Naive thymus-derived CD4-positive, alpha-beta T cell (primary cell): Measurements from ENCODE around the gene ATP9A. TPM values are rescaled to one million over a fixed set of nuclear protein-coding genes. Genes with fewer than 3 reads are reported as not detected.

Experiments used
- ATAC-seq: fragments of 150-1000 bp; cut with Tn5 transposase; 2 replicates; pipeline ENCODE4 v1.10.0; 2021; ENCODE audit warnings: mild to moderate bottlenecking, moderate library complexity
- CTCF ChIA-PET: fragments of 350-600 bp; sonication (Branson Sonifier 250); formaldehyde crosslinking; loops from one replicate; lab custom pipeline; 2021; ENCODE audit warnings: antibody characterized with exemption; lab: Charles Lee
- POLR2A ChIA-PET: fragments of 350-600 bp; sonication (Branson Sonifier 250); formaldehyde crosslinking; loops from one replicate; lab custom pipeline; 2021; ENCODE audit warnings: antibody characterized with exemption, inconsistent platforms; lab: Charles Lee
- DNase-seq, 9 donors: peaks; one replicate each; pipeline versions ENCODE4 v3.0.0 to v3.0.0-alpha.2; 2020 to 2022; ENCODE audit warnings: mixed read lengths in 1 of 9
- H3K27ac ChIP-seq: one replicate; pipeline ENCODE4 v1.7.0; 2013; ENCODE audit warnings: mild to moderate bottlenecking, low read depth, low read length, moderate library complexity
- H3K27me3 ChIP-seq, 2 donors: one replicate each; pipeline ENCODE4 v1.7.0; 2013; ENCODE audit warnings: low read length in 2 of 2, mild to moderate bottlenecking in 2 of 2, moderate library complexity in 2 of 2; ENCODE audit not compliant: control insufficient read depth in 2 of 2, insufficient read depth in 2 of 2
- H3K36me3 ChIP-seq, 3 experiments: 1 replicate in 2 of 3; 2 replicates in 1 of 3; pipeline ENCODE4 v1.7.0; 2013; ENCODE audit warnings: low read length in 3 of 3, mild to moderate bottlenecking in 3 of 3, moderate library complexity in 1 of 3; ENCODE audit not compliant: insufficient read depth in 3 of 3, control insufficient read depth in 2 of 3
- H3K4me1 ChIP-seq, 2 donors: one replicate each; pipeline ENCODE4 v1.7.0; 2013; ENCODE audit warnings: low read length in 2 of 2, mild to moderate bottlenecking in 2 of 2, moderate library complexity in 1 of 2; ENCODE audit not compliant: control insufficient read depth in 2 of 2, insufficient read depth in 2 of 2
- H3K4me3 ChIP-seq: 2 replicates; pipeline ENCODE4 v1.7.0; 2013; ENCODE audit warnings: mild to moderate bottlenecking, low read length
- H3K9me3 ChIP-seq, 3 experiments: 1 replicate in 2 of 3; 2 replicates in 1 of 3; pipeline ENCODE4 v1.7.0; 2013; ENCODE audit warnings: low read length in 3 of 3; ENCODE audit not compliant: control insufficient read depth in 2 of 3
- H3K27ac Mint-ChIP-seq, 9 donors: one replicate each; pipeline ENCODE4 v1.8.0; 2020 to 2022; ENCODE audit warnings: mixed read lengths in 9 of 9, mild to moderate bottlenecking in 8 of 9, moderate library complexity in 5 of 9, inconsistent platforms in 2 of 9
- H3K27me3 Mint-ChIP-seq, 5 donors: one replicate each; pipeline ENCODE4 v1.8.0; 2021 to 2022; ENCODE audit warnings: mixed read lengths in 5 of 5, mild to moderate bottlenecking in 1 of 5
- H3K36me3 Mint-ChIP-seq, 5 donors: one replicate each; pipeline ENCODE4 v1.8.0; 2020 to 2022; ENCODE audit warnings: mixed read lengths in 5 of 5, mild to moderate bottlenecking in 3 of 5, inconsistent platforms in 1 of 5
- H3K4me1 Mint-ChIP-seq, 7 donors: one replicate each; pipeline ENCODE4 v1.8.0; 2020 to 2022; ENCODE audit warnings: mixed read lengths in 7 of 7, mild to moderate bottlenecking in 3 of 7, inconsistent platforms in 1 of 7
- H3K4me3 Mint-ChIP-seq, 10 donors: one replicate each; pipeline ENCODE4 v1.8.0; 2020 to 2022; ENCODE audit warnings: mild to moderate bottlenecking in 10 of 10, mixed read lengths in 10 of 10, moderate library complexity in 6 of 10, inconsistent platforms in 2 of 10
- H3K9me3 Mint-ChIP-seq, 11 donors: one replicate each; pipeline ENCODE4 v1.8.0; 2020 to 2022; ENCODE audit warnings: mixed read lengths in 11 of 11, mild to moderate bottlenecking in 4 of 11, inconsistent platforms in 1 of 11, moderate library complexity in 1 of 11
- intact Hi-C, 2 donors: fragments of 100-400 bp; cut with micrococcal nuclease; formaldehyde crosslinking; loops; one replicate each; pipeline ENCODE4 v1.15.1; 2023
- polyA plus RNA-seq, 2 donors: library from polyadenylated mRNA; unstranded; fragments of 300-500 nt; fragmentation: Illumina TruSeq; gene quantifications; one replicate each; pipeline ENCODE4 v1.2.3, GENCODE V29; 2021
- total RNA-seq, 6 experiments: library from RNA in 5 of 6; stranded (reverse) in 5 of 6; gene quantifications; 1 replicate in 5 of 6; 2 replicates in 1 of 6; pipeline ENCODE4 v1.2.3 and lab custom pipeline; 2021 to 2026

ATP9A gene
- total and polyA plus RNA-seq, 7 experiments from 2014 or later = 0.05 to 2.0 (median 0.83) TPM; not detected in 3

DNA sequence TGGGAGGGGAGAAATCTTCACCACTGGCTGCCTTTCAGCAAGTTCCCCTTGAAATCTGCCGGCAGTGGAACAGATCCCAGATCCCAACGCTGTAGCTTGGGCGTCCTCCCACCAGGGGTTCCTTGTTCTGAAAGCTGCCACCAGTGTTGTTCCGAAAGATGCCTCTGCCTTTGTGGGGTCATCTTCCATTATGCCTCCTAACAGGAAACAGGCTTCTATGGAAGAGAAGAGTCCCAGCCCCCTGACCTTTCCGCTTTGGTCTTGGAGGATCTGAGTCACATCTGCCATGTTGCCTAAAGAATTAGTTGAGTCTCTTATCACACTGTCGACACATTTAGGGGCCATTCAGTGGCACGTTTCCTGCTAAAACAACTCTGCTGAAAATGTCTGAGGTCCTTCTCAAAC is 168.2 kb downstream of the ATP9A start:
- no peaks in the 10 kb centered on the region for H3K36me3 Mint-ChIP-seq
- H3K9me3 Mint-ChIP-seq = no peaks in the 10 kb centered on the region
- Histone ChIP-seq H3K4me1 (no peaks in the 10 kb centered on the region), H3K27me3 (no peaks in the 10 kb centered on the region), H3K27ac (no peak overlapping the region), H3K4me3 (no peak overlapping the region), H3K9me3 (no peaks in the 10 kb centered on the region), H3K36me3 (no peaks in the 10 kb centered on the region)
- peaks cover 1 to 17% (median 3%) of the 10 kb centered on the region in 7 donors for H3K4me1 Mint-ChIP-seq
- ChIA-PET CTCF (no interaction called here), POLR2A (no interaction called here)
- ATAC-seq (no peak), DNase-seq (no peak)
- H3K4me3 Mint-ChIP-seq = no peak overlapping the region
- intact Hi-C loops = no loop called here
- H3K27me3 Mint-ChIP-seq = peaks cover 0 to 6% (median 0%) of the 10 kb centered on the region in 5 donors
- no peak overlapping the region for H3K27ac Mint-ChIP-seq

DNA sequence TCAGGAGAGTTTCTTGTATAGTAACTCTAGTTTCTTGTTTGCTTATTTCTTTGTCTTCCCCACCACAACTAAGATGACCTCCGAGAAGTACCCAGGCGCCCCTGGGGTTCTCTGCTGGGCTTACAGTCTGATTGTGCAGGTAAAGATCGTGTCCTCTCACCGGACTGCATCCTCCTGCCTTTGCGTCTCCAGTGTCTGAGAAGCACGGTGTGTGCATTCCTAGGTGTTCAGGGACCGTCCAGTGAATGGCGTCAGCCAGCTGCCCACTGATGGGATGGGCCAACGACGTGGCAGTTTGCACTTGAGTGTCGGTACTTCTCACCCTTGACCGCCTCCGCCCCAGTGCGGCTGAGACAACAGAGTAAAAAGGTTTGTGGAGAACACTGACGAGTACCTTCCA is 169.6 kb downstream of the ATP9A start:
- CTCF ChIA-PET = no interaction called here
- H3K9me3 Mint-ChIP-seq = no peaks in the 10 kb centered on the region

DNA sequence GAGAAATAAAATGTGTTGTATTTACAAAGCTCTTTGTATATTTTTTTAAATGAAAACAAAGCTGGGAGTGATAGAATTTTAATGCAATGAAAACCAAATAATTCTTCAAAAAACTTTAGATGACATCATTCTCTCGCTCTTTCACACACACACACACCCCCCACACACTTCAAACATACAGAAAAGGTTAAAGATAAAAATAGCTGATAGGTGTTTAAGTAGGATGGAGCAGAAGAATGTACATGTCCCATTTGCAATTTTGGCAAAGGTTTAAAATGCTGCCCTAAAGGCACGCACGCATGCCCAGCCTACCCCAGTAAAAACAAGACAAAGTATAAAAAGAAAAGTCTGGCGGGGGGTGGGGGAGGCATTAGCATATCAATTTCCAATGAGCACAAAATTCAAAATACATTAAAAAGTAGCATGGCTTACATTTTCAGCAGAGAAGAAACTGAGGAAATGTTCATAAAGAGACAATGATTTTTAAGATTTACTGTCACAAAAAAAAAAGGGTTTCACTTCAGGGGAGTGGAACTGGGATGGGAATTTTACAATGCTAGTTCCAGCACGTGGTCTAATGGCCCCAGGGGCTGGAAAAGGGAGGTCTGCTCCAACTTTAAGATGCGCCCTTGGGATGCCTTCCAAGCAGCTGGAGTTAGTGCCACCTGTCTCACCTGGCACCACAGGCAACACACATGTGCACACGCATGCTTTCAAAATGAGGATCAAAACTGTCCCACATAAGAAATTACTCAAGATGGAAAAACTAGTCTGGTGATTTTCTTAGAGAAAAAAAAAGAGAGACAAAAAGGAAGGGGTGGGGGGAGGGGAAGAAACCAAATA is 170.6 kb downstream of the ATP9A start:
- DNase-seq (no peak), ATAC-seq (no peak)
- POLR2A ChIA-PET = no interaction called here
- H3K9me3 Mint-ChIP-seq = no peaks in the 10 kb centered on the region
- Histone ChIP-seq H3K36me3 (no peaks in the 10 kb centered on the region), H3K9me3 (no peaks in the 10 kb centered on the region), H3K4me3 (no peak overlapping the region), H3K27ac (no peak overlapping the region), H3K27me3 (no peaks in the 10 kb centered on the region), H3K4me1 (no peaks in the 10 kb centered on the region)
- H3K4me1 Mint-ChIP-seq = peaks cover 8 to 32% (median 13%) of the 10 kb centered on the region in 7 donors
- peaks cover 0 to 8% (median 0%) of the 10 kb centered on the region in 5 donors for H3K27me3 Mint-ChIP-seq
- intact Hi-C loops = loop anchor here in 1 of 2 donors (10.0 kb wide), 2 partner anchors 103 to 383 kb away; no protein-coding TSS in a partner anchor
- peak overlapping the region in 3 of 9 donors; percentile 12 to 36 (median 26) for H3K27ac Mint-ChIP-seq
- H3K36me3 Mint-ChIP-seq = no peaks in the 10 kb centered on the region
- CTCF ChIA-PET = interaction anchor here (1.1 to 4.5 kb wide), 5 partner anchors 188 to 608 kb away, joined by 3 to 38 read pairs (median 6); no protein-coding TSS in a partner anchor
- H3K4me3 Mint-ChIP-seq = no peak overlapping the region

More for the DNA sequence above, 169.6 kb downstream of the ATP9A start:
- H3K4me1 ChIP-seq = no peaks in the 10 kb centered on the region
- Mint-ChIP-seq H3K27ac (no peak overlapping the region), H3K4me1 (peaks cover 8 to 31% (median 12%) of the 10 kb centered on the region in 7 donors), H3K4me3 (no peak overlapping the region), H3K27me3 (peaks cover 0 to 6% (median 0%) of the 10 kb centered on the region in 5 donors), H3K36me3 (no peaks in the 10 kb centered on the region)
- no peak overlapping the region for H3K27ac ChIP-seq
- DNase-seq (no peak), ATAC-seq (no peak)
- H3K27me3 ChIP-seq = no peaks in the 10 kb centered on the region
- H3K9me3 ChIP-seq = no peaks in the 10 kb centered on the region
- POLR2A ChIA-PET = no interaction called here
- intact Hi-C loops = loop anchor here in 1 of 2 donors (10.0 kb wide), 2 partner anchors 104 to 384 kb away; no protein-coding TSS in a partner anchor
- H3K36me3 ChIP-seq = no peaks in the 10 kb centered on the region
- H3K4me3 ChIP-seq = no peak overlapping the region

- CTCF ChIA-PET = interaction anchor here (0.6 to 4.5 kb wide), 8 partner anchors 24 to 607 kb away, joined by 3 to 38 read pairs (median 4); no protein-coding TSS in a partner anchor
- intact Hi-C loops = loop anchor here in 1 of 2 donors (10.0 kb wide), 2 partner anchors 102 to 382 kb away; no protein-coding TSS in a partner anchor
- Mint-ChIP-seq H3K9me3 (no peaks in the 10 kb centered on the region), H3K36me3 (no peaks in the 10 kb centered on the region), H3K4me1 (peaks cover 8 to 32% (median 13%) of the 10 kb centered on the region in 7 donors), H3K27me3 (peaks cover 0 to 9% (median 0%) of the 10 kb centered on the region in 5 donors), H3K4me3 (no peak overlapping the region), H3K27ac (peak overlapping the region in 2 of 9 donors; percentile 26 to 36)
- no peaks in the 10 kb centered on the region for H3K27me3 ChIP-seq
- no peak overlapping the region for H3K4me3 ChIP-seq
- no peaks in the 10 kb centered on the region for H3K36me3 ChIP-seq
- no peak overlapping the region for H3K27ac ChIP-seq
- no peaks in the 10 kb centered on the region for H3K4me1 ChIP-seq
- POLR2A ChIA-PET = interaction anchor here (0.7 kb wide), 3 partner anchors 32 to 195 kb away, joined by 3 read pairs; no protein-coding TSS in a partner anchor
- H3K9me3 ChIP-seq = no peaks in the 10 kb centered on the region
- DNase-seq (no peak), ATAC-seq (no peak)
Observed at GRCh38 chr20:51596668-51597388, 171.4 kb downstream of the ATP9A start.

GRCh38 chr20:51595744-51596143 is 172.4 kb downstream of the ATP9A start:
- H3K9me3 Mint-ChIP-seq = no peaks in the 10 kb centered on the region
- ChIA-PET CTCF (interaction anchor here (0.7 to 4.5 kb wide), 16 partner anchors 11 to 608 kb away, joined by 3 to 38 read pairs (median 4); no protein-coding TSS in a partner anchor), POLR2A (interaction anchor here (0.7 to 1.2 kb wide), 4 partner anchors 31 to 210 kb away, joined by 3 to 4 read pairs (median 3); no protein-coding TSS in a partner anchor)
- Histone ChIP-seq H3K9me3 (no peaks in the 10 kb centered on the region), H3K27me3 (no peaks in the 10 kb centered on the region), H3K4me3 (no peak overlapping the region), H3K27ac (no peak overlapping the region), H3K36me3 (no peaks in the 10 kb centered on the region), H3K4me1 (no peaks in the 10 kb centered on the region)
- intact Hi-C loops = loop anchor here (1.0 to 10.0 kb wide), 11 partner anchors 29 to 608 kb away; no protein-coding TSS in a partner anchor
- H3K36me3 Mint-ChIP-seq = no peaks in the 10 kb centered on the region
- peaks cover 8 to 32% (median 13%) of the 10 kb centered on the region in 7 donors for H3K4me1 Mint-ChIP-seq
- DNase-seq (no peak), ATAC-seq (no peak)
- no peak overlapping the region for H3K27ac Mint-ChIP-seq
- peaks cover 0 to 9% (median 0%) of the 10 kb centered on the region in 5 donors for H3K27me3 Mint-ChIP-seq
- no peak overlapping the region for H3K4me3 Mint-ChIP-seq

DNA sequence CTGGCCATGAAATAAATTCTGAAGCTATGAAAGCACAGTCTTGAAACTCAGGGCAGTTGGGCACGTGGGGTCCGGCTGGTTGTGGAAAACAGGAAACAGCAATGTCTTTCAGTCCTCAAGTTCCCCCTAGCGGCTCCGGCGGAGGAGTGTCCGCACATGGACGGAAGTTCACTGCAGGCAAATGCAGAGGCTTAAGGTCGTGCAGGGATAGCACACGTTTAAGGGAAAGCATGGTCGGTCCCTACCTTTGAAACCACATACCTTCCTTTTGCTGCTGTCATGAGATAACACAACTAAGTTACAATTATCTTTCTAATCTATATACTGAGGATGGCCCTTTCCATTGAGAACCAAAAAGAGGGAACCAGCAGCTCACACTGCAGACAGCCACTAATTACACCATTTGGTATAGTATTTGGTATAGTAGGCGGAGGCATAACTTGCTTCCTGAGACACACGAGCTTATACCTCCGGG is 173.1 kb downstream of the ATP9A start:
- POLR2A ChIA-PET = interaction anchor here (0.7 to 1.6 kb wide), 4 partner anchors 53 to 209 kb away, joined by 3 to 6 read pairs (median 4); partner anchors contain the start of gene NFATC2
- Mint-ChIP-seq H3K36me3 (no peaks in the 10 kb centered on the region), H3K27ac (peak overlapping the region; percentile 14 to 93 (median 69)), H3K4me1 (peaks cover 8 to 32% (median 13%) of the 10 kb centered on the region in 7 donors), H3K4me3 (peak overlapping the region; percentile 53 to 76 (median 66)), H3K27me3 (peaks cover 0 to 9% (median 0%) of the 10 kb centered on the region in 5 donors), H3K9me3 (no peaks in the 10 kb centered on the region)
- H3K4me1 ChIP-seq = no peaks in the 10 kb centered on the region
- ATAC-seq (peak; percentile 95), DNase-seq (peak; percentile 45 to 75 (median 68))
- no peaks in the 10 kb centered on the region for H3K36me3 ChIP-seq
- no peaks in the 10 kb centered on the region for H3K9me3 ChIP-seq
- H3K4me3 ChIP-seq = no peak overlapping the region
- no peaks in the 10 kb centered on the region for H3K27me3 ChIP-seq
- intact Hi-C loops = loop anchor here (1.0 to 10.0 kb wide), 11 partner anchors 29 to 608 kb away; no protein-coding TSS in a partner anchor
- no peak overlapping the region for H3K27ac ChIP-seq
- CTCF ChIA-PET = interaction anchor here (0.6 to 4.5 kb wide), 27 partner anchors 9 to 607 kb away, joined by 3 to 38 read pairs (median 4); no protein-coding TSS in a partner anchor
